H1 (cell line): ENCODE data around the gene COL19A1.

Experiments used
- CBX5 ChIP-seq: fragments of 300-800, 300-1000 bp; sonication (generic); IDR thresholded peaks from 2 replicates; pipeline ENCODE4 v1.7.1; 2016; ENCODE audit warnings: antibody characterized with exemption, low read length, low read depth
- CHD1 ChIP-seq: IDR thresholded peaks from 2 replicates; pipeline ENCODE4 v1.6.1; 2012; ENCODE audit warnings: low read depth, low read length, improper control_type of control experiment
- EZH2 ChIP-seq: fragments of 200-600 bp; sonication (generic); IDR thresholded peaks from 2 replicates; pipeline ENCODE4 v1.7.1; 2012; ENCODE audit warnings: low read depth, mild to moderate bottlenecking, moderate library complexity, low read length, inconsistent platforms; ENCODE audit not compliant: severe bottlenecking
- HDAC2 ChIP-seq, 2 experiments: fragments of 300-600 bp in 1 of 2; sonication (generic) in 1 of 2; IDR thresholded peaks; 2 replicates each; pipeline ENCODE4 v1.6.1; 2011 to 2012; ENCODE audit warnings: low read depth in 2 of 2, low read length in 2 of 2, mild to moderate bottlenecking in 2 of 2, moderate library complexity in 2 of 2, borderline replicate concordance in 1 of 2, inconsistent platforms in 1 of 2
- KDM5A ChIP-seq: fragments of 200-600 bp; IDR thresholded peaks from 2 replicates; pipeline ENCODE4 v1.7.1; 2012; ENCODE audit warnings: mild to moderate bottlenecking, low read length, inconsistent platforms, mixed read lengths
- POLR2A ChIP-seq, 2 experiments: IDR thresholded peaks; 1 replicate in 1 of 2; 2 replicates in 1 of 2; pipeline ENCODE4 v1.6.1; 2011; ENCODE audit warnings: low read depth in 2 of 2, low read length in 2 of 2, mild to moderate bottlenecking in 2 of 2; ENCODE audit errors: control extremely low read depth in 1 of 2
- RAD21 ChIP-seq, 2 experiments: IDR thresholded peaks in 1 of 2; conservative IDR thresholded peaks in 1 of 2; 2 replicates each; pipeline ENCODE4 v1.6.1; 2011; ENCODE audit warnings: low read depth in 2 of 2, low read length in 2 of 2, improper control_type of control experiment in 1 of 2, inconsistent platforms in 1 of 2, mild to moderate bottlenecking in 1 of 2, moderate library complexity in 1 of 2
- SIN3A ChIP-seq, 2 experiments: IDR thresholded peaks in 1 of 2; conservative IDR thresholded peaks in 1 of 2; 2 replicates each; pipeline ENCODE4 v1.6.1; 2011 to 2012; ENCODE audit warnings: low read length in 2 of 2, improper control_type of control experiment in 1 of 2, low read depth in 1 of 2, mild to moderate bottlenecking in 1 of 2
- SP1 ChIP-seq: IDR thresholded peaks from 2 replicates; pipeline ENCODE4 v1.6.1; 2011; ENCODE audit warnings: low read depth, low read length
- TAF1 ChIP-seq: IDR thresholded peaks from 2 replicates; pipeline ENCODE4 v1.6.1; 2011; ENCODE audit warnings: mild to moderate bottlenecking, low read depth, low read length
- TF ChIP-seq, protein P1 (sequence below): IDR thresholded peaks from 2 replicates; pipeline ENCODE4 v1.6.1; 2011; ENCODE audit warnings: low read length, improper control_type of control experiment
- TF ChIP-seq, protein P2 (sequence below): IDR thresholded peaks from 2 replicates; pipeline ENCODE4 v1.6.1; 2012; ENCODE audit warnings: inconsistent platforms
- TF ChIP-seq, protein P3 (sequence below), 3 experiments: IDR thresholded peaks; 1 replicate in 2 of 3; 2 replicates in 1 of 3; pipeline versions ENCODE4 v1.5.1 to v1.6.1; 2011; ENCODE audit warnings: low read length in 3 of 3, mild to moderate bottlenecking in 3 of 3, inconsistent platforms in 2 of 3, low read depth in 1 of 3, moderate library complexity in 1 of 3; ENCODE audit not compliant: insufficient read depth in 1 of 3; ENCODE audit errors: control extremely low read depth in 1 of 3

DNA sequence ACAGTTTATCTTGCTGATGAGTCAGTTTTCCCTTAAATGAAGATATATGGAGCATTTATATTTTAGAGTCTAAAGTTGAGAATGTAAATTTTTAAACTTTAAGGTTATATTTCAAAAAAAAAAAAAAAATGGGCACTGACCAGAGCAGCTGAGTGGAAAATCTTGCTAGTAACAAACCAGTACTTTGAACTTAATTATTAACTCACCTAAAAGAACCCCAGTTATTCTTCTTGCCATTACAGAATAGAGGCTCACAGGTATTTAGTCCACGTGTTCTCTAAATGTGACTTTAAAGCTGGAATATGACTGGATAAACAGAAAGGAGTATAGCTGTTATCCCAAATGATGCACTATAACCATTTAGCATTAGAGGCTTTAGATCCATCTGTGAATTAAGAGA, 258.1 kb downstream of the COL19A1 start:
- TF ChIP-seq RAD21 (IDR thresholded peaks at IDR 0.05 in 1 of 2, conservative IDR thresholded peaks at IDR 0.05 in 1 of 2; ENCODE audit: low read depth in 2 of 2, low read length in 2 of 2) = no peak
- TF ChIP-seq, protein P1, sequence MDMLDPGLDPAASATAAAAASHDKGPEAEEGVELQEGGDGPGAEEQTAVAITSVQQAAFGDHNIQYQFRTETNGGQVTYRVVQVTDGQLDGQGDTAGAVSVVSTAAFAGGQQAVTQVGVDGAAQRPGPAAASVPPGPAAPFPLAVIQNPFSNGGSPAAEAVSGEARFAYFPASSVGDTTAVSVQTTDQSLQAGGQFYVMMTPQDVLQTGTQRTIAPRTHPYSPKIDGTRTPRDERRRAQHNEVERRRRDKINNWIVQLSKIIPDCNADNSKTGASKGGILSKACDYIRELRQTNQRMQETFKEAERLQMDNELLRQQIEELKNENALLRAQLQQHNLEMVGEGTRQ = no peak
- TF ChIP-seq POLR2A (IDR thresholded peaks at IDR 0.05; ENCODE audit: control extremely low read depth in 1 of 2, low read depth in 2 of 2, low read length in 2 of 2) = no peak
- TF ChIP-seq, protein P2, sequence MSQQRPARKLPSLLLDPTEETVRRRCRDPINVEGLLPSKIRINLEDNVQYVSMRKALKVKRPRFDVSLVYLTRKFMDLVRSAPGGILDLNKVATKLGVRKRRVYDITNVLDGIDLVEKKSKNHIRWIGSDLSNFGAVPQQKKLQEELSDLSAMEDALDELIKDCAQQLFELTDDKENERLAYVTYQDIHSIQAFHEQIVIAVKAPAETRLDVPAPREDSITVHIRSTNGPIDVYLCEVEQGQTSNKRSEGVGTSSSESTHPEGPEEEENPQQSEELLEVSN = no peak
- no peak for TF ChIP-seq EZH2
- TF ChIP-seq, protein P3, sequence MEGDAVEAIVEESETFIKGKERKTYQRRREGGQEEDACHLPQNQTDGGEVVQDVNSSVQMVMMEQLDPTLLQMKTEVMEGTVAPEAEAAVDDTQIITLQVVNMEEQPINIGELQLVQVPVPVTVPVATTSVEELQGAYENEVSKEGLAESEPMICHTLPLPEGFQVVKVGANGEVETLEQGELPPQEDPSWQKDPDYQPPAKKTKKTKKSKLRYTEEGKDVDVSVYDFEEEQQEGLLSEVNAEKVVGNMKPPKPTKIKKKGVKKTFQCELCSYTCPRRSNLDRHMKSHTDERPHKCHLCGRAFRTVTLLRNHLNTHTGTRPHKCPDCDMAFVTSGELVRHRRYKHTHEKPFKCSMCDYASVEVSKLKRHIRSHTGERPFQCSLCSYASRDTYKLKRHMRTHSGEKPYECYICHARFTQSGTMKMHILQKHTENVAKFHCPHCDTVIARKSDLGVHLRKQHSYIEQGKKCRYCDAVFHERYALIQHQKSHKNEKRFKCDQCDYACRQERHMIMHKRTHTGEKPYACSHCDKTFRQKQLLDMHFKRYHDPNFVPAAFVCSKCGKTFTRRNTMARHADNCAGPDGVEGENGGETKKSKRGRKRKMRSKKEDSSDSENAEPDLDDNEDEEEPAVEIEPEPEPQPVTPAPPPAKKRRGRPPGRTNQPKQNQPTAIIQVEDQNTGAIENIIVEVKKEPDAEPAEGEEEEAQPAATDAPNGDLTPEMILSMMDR (IDR thresholded peaks at IDR 0.05; ENCODE audit: control extremely low read depth in 1 of 3, insufficient read depth in 1 of 3, low read depth in 1 of 3, low read length in 3 of 3) = no peak
- no peak for TF ChIP-seq TAF1
- TF ChIP-seq CBX5 = no peak
- no peak for TF ChIP-seq HDAC2 (IDR thresholded peaks at IDR 0.05; ENCODE audit: borderline replicate concordance in 1 of 2, low read depth in 2 of 2, low read length in 2 of 2)
- no peak for TF ChIP-seq KDM5A
- TF ChIP-seq SIN3A (conservative IDR thresholded peaks at IDR 0.05 in 1 of 2, IDR thresholded peaks at IDR 0.05 in 1 of 2; ENCODE audit: low read depth in 1 of 2, low read length in 2 of 2) = no peak
- no peak for TF ChIP-seq CHD1
- no peak for TF ChIP-seq SP1
